ENCODE data around the gene EXOC3.

Gene EXOC3

DNA sequence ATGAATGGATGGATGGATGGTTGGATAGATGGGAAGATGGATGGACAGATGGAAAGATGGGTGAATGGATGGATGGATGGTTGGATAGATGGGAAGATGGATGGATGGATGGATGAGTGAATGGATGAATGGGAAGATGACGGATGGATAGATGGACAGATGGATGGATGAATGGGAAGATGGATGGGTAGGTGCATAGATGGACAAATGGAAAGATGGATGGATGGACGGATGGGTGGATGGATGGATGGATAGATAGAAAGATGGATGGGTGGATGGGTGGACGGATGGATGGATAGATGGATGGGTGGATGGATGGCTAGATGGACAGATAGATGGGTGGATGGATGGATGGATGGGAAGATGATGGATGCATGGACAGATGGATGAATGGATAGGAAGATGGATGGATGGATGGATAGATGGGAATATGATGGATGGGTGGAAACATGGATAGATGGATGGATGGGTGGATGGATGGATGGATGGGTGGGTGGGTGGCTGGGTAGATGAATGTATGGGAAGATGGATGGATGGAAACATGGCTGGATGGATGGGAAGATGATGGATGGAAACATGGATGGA, 16.5 kb upstream of the EXOC3 start:
- no peak for DNase-seq (ENCODE audit: low spot score)

GRCh38 chr5:427415-428087, 15.4 kb upstream of the EXOC3 start:
- no peak for DNase-seq (ENCODE audit: low spot score)

- DNase-seq (ENCODE audit: low spot score): no peak
Observed at GRCh38 chr5:428219-428618, 14.8 kb upstream of the EXOC3 start.

GRCh38 chr5:428754-429452, 14.1 kb upstream of the EXOC3 start:
- no peak for DNase-seq (ENCODE audit: low spot score)

DNA sequence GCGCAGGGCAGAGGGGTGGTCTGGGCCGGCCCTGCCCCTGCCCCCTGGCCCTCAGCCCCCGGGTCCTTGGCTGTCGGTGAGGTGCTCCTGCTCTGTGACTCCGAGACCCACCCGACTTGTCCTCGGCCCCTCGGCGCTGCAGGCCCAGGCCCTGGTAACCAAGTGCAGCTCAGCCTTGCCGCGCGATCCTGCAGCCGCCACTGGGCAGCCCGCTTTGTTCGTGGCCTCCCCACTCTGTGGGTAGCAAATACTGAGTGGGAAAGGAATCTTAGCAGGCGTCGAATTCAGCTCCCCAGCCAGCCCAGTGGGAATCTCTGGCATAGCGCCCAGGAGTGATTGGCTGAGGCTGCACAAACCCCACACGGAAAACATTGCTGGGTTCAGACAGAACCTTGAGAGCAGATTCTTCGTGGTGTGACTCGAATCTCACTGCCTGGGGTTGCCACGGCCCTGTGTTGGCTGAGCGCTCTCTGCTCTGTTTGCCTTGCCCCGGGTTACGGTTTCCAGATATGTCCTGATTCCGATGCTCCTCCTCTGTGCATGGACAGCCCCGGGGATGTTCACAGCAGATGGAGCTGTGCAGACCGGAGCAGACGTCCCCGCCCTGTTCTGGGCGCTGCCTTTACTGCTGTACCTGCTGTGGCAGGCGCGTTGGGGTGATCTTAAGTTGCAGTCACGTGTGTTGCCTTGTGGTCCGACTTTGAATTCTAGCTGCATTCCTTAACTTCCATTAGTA, 13.4 kb upstream of the EXOC3 start:
- DNase-seq (ENCODE audit: low spot score): no peak

DNA sequence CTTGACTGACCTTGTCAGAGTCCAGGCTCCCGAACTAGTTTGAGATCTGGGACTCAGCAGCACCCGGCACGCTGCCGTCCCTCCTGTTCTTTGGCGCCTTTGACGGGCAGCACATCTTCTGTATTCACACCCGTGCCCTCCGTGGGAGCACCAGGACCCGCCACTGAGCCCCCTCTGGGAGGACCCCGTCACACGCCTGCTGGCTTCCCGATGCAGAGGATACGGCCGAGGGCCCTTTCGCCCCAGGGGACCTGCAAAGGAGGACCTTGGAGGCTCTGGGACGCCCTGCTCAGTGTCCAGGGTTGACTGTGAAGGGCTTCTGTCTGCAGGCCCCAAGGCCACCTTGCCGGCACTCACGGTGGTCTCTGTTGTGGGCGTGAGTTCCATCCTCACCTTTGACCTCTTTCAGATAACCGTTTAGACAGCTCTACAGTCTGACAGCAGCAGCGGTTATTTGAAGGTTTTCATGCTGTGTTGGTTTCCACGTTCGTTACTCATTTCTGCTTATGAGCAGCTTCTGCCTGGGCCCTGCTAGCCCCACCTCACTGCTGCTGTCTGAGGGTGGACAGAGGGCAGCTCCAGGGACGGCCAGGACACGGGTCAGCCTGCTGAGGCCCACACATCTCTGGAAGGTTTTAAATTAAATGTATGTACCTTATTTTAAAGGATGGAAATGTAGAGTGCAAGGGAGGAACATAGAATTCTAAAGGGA, 12.6 kb upstream of the EXOC3 start:
- no peak for DNase-seq (ENCODE audit: low spot score)

DNA sequence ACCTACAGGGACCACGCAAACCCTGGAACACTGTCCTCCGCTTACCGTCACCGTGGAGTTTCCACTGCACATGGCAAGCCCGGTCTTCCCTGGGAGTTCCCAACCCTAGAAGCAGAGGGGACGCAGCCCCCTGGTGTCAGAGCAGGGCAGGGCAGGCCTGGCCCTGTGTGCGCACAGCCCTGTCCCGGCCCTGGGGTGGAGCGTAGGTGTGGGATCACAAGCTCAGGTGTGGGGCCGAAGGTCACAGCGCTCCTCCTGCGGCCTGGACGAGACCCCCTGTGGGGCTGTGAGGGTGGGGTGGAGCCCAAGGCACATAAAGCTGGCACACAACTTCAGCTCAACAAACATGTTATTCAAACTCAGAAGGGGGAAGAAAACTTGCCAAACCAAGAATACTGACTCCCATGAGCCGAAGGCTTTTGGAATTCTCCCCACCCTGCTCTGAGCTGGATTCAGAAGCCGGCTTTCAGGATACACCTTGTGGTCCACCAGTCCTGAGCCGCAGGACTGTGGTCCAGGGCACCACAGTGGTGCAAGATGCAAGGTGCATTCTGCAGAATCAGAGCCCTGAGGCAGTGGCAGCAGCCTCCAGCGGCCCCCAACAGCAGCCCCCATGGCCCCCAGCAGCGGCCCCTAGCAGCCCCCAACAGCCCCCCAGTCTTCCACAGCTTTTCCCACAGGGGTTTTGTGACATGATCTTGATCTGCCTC, 11.8 kb upstream of the EXOC3 start:
- DNase-seq (ENCODE audit: low spot score): peak; percentile 51

- no peak for DNase-seq (ENCODE audit: low spot score)
Observed at GRCh38 chr5:431711-432050, 11.3 kb upstream of the EXOC3 start.

DNA sequence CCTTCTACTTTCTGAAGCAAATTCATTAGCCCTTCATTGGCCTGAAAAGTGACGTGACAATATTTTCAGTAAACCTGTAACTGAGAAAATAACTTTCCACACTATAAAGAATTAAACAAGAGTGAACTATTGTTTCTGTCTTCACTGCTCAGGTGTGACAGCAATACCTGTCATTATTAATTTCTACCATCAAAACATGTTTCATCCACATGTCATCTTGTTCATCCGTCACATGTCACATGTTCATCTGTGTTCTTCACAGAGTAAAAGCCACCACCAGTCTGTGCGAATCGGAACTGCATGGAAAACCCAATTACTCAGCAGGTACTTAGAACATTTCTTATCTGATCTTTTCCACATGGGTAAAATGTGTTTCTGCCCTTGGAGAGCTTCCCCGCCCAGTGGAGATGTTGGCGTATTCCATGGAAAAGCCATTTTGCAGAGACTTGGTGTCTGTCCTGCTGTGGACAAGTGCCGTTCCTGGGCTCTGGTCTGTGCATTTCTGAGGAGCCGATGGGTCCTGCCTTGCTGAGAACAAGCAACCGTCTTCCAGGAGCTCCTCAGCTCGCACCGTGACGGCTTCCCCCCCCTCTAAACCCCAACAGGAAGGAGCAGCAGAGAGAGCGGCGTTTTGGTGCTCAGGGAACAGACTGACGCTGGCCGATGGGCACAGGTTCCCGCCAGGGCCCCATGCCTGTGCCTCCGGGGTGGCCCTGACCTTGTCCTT, 10.6 kb upstream of the EXOC3 start:
- no peak for DNase-seq (ENCODE audit: low spot score)

DNA sequence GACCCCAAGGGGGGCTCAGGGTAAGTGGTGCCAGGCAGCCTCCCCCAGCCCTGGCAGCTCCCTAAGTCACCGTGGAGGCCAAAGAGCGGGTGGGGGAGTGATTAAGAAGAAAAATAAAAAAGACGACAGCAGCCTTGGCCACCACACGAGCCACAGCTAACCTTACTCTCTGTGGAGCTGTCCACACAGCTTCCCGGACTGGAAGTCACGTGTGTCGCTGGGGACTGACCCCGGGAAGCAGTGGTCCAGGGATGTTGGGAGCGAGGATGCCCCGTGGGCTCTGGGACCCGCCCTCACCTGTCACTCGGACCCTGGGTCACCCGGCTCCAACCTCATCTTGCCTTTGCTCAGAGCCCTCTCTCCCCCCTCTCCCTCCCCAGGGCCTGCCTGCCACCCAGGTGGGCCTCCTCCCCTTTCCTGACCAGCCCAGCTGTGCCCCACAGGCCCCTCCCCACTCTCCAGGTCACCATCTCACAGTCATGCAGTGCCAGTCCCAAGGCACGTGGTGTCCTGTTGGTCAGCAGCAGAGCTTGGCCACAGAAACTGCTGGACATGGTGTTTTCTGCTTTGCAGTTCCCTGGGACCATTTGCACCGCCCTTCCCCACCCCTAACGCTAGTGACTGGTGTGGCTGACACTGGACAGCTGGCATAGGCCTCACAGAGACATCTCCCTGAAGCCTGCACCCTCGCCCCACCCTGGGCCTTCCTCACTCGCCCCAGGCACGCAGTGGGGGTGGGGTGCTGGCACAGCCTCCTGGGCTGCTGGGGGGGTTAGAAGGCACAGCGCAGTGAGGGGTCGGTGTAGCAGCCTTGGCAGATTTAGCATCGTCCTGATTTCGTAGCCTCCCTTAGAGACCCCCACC, 9.8 kb upstream of the EXOC3 start:
- DNase-seq (ENCODE audit: low spot score): no peak

- no peak for DNase-seq (ENCODE audit: low spot score)
Observed at GRCh38 chr5:433836-434235, 9.1 kb upstream of the EXOC3 start.

DNA sequence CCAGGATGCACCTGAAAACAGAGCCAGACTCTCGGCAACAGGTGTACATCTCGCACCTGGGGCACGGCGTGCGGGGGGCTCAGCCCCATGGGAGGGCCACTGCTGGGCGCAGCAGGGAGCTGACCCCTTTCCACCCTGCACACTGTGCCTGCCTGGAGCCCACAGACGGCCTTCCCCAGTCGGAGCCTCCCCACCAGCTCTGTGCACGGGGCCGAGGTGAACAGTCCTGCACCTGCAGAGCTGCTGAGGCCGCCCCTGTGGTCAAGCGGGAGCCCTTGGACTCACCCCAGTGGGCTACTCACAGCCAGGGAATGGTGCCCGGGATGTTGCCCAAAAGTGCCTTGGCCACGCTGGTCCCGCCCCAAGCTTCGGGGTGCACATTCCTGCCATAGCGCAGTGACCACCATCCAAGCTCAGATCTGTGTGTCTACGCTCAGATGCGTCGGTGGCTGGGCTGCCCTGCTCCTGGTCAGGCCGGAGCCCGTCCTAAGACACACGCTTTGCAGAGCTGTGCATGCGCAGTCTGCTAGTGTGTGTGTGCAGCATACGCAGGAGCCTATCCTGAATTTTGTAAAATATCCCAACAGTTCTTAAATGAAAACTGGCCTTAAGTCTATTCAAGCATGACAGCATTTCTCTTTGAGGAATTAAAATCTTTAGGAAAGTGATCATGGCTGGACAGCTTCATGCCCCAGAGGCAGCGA, 8.4 kb upstream of the EXOC3 start:
- DNase-seq (ENCODE audit: low spot score): no peak

- DNase-seq (ENCODE audit: low spot score): no peak
Observed at GRCh38 chr5:435156-435790, 7.7 kb upstream of the EXOC3 start.

DNA sequence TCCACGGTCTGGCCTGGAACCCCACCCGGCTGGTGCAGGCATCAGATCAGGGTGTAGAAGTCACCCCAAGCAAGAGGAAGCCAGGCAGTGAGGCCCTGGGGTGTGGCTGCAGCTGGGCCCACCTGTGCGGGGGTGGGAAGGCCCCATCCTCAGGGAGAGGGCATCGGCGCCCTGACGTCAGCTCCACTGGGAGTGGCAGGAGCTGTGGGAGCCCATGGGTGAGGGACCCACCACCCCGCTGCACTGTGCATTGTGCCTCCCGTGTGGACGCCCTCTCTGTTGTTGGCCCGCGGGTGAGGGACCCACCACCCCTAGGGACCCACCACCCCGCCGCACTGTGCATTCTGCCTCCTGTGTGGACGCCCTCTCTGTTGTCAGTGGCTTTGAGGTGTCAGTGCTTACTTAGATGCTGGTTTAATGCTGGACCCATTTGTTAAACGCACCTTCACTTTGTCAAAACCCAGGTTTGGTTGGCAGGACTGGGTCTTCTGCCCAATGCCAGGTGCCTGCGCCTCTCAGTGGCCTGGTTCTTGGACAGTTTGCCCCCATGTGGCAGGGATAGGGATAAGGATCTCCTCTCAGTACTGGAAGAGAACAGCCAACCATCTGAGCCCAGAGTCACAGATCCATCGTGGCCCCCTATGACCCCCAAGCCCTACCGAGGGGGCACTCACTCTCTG, 6.9 kb upstream of the EXOC3 start:
- DNase-seq (ENCODE audit: low spot score): no peak

GRCh38 chr5:436641-436975, 6.4 kb upstream of the EXOC3 start:
- DNase-seq (ENCODE audit: low spot score): no peak

GRCh38 chr5:437281-437771, 5.7 kb upstream of the EXOC3 start:
- DNase-seq (ENCODE audit: low spot score): no peak

DNA sequence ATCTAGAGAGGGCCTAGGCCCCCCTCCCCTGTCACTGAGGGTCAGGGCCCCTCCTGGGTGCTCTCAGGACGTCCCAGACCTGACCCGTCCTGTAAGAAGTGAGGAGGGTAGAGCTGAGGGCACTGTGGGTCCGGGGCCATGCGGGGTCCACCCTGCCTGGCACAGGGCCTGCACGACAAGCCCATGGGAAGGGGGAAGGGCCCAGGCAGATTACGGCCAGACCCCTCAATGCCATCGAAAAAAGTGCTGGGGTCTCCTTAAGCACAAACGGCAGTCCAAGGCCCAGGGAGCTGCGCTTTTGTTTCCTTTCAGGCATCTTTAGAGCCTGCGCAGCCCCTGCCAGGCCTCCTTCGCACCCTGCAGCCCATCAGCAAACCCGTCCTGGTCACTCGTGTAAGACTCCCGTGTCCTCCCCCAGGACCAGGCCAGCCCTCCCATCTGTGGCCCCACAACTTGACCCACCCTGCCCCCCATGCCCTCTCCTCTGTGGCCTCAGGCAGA, 4.4 kb upstream of the EXOC3 start:
- DNase-seq (ENCODE audit: low spot score): no peak

DNA sequence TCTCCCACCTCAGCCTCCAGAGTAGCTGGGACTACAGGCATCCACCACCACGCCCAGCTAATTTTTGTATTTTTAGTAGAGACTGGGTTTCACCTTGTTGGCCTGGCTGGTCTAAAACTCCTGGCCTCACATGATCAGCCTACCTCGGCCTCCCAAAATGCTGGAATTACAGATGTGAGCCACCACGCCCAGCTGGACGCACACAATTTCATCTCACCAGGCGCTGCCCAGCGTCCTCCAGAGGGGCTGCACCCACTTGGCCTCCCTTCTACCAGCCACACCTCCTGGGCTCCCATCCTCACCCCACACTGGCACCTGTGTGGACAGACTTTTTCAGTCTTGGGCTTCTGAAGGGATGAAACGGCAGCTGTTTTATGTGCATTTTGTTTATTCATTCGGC, 3.8 kb upstream of the EXOC3 start:
- no peak for DNase-seq (ENCODE audit: low spot score)
